ENCODE results near the gene XKR3. TPM values are rescaled to one million over a fixed set of nuclear protein-coding genes. Genes with fewer than 3 reads are reported as not detected.

Gene XKR3
- total and polyA plus RNA-seq, 11 donors: 0.16 TPM; not detected in 10

- H3K4me3 ChIP-seq: no peak overlapping the region
- H3K27me3 ChIP-seq: no peaks in the 10 kb centered on the region
- DNase-seq (no peak), ATAC-seq (no peak)
- H3K9me3 ChIP-seq: no peaks in the 10 kb centered on the region
- TF ChIP-seq POLR2A (IDR thresholded peaks at IDR 0.05) (no peak), CTCF (IDR thresholded peaks at IDR 0.05) (no peak)
- intact Hi-C loops (cut with DNase I): loop anchor here in 1 of 10 donors (10.0 kb wide), 1 partner anchor 122 kb away; no protein-coding TSS in a partner anchor
- WGBS, 4 donors: 81 to 86% (median 84%) methylated on average over 5 of the region's 5 CpGs
- no peaks in the 10 kb centered on the region for H3K36me3 ChIP-seq
- no peak overlapping the region for H3K27ac ChIP-seq
- H3K4me1 ChIP-seq: no peaks in the 10 kb centered on the region
Measured at GRCh38 chr22:16806401-16806800, 18.8 kb downstream of the XKR3 start.

- ATAC-seq (no peak), DNase-seq (no peak)
- H3K36me3 ChIP-seq: no peaks in the 10 kb centered on the region
- no peak overlapping the region for H3K4me3 ChIP-seq
- WGBS, 4 donors: 48 to 67% (median 51%) methylated on average over 2 of the region's 2 CpGs
- intact Hi-C loops (cut with DNase I): loop anchor here in 1 of 10 donors (10.0 kb wide), 1 partner anchor 120 kb away; no protein-coding TSS in a partner anchor
- TF ChIP-seq CTCF (IDR thresholded peaks at IDR 0.05) (no peak), POLR2A (IDR thresholded peaks at IDR 0.05) (no peak)
- no peaks in the 10 kb centered on the region for H3K27me3 ChIP-seq
- no peaks in the 10 kb centered on the region for H3K4me1 ChIP-seq
- no peak overlapping the region for H3K27ac ChIP-seq
- H3K9me3 ChIP-seq: no peaks in the 10 kb centered on the region
Measured at GRCh38 chr22:16804882-16805281, 20.3 kb downstream of the XKR3 start.

GRCh38 chr22:16803255-16803917 lies 21.8 kb downstream of the XKR3 start:
- 71 to 80% (median 78%) methylated on average over 4 of the region's 4 CpGs for WGBS, 4 donors
- no peak overlapping the region for H3K27ac ChIP-seq
- intact Hi-C loops (cut with DNase I): loop anchor here in 1 of 10 donors (10.0 kb wide), 1 partner anchor 119 kb away; no protein-coding TSS in a partner anchor
- no peaks in the 10 kb centered on the region for H3K36me3 ChIP-seq
- H3K27me3 ChIP-seq: no peaks in the 10 kb centered on the region
- no peaks in the 10 kb centered on the region for H3K9me3 ChIP-seq
- ATAC-seq (no peak), DNase-seq (no peak)
- H3K4me1 ChIP-seq: no peaks in the 10 kb centered on the region
- TF ChIP-seq CTCF (IDR thresholded peaks at IDR 0.05) (no peak), POLR2A (IDR thresholded peaks at IDR 0.05) (no peak)
- no peak overlapping the region for H3K4me3 ChIP-seq

DNA sequence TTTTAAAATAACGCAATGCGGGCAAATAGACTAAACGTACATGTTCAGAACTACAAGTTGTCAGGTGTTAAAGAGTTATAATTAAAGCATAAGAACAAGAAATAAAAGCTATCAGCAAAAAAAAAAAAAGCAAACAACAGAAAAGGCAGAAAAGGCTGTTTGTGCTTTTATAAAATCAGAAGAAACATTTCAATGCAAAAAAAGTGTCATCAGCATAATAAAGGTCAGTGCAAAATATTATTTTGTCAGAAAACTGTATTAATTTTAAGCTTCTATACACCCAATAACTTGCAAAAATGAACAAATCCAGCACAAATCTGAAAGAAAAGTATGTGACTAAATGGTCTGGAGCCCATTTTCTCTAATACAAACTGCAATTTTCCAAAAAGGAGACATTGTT lies 23.6 kb downstream of the XKR3 start:
- no peak for DNase-seq
- intact Hi-C loops (cut with DNase I): loop anchor here in 1 of 10 donors (10.0 kb wide), 1 partner anchor 117 kb away; no protein-coding TSS in a partner anchor
- H3K4me1 ChIP-seq: no peaks in the 10 kb centered on the region
- no peak overlapping the region for H3K27ac ChIP-seq
- no peaks in the 10 kb centered on the region for H3K9me3 ChIP-seq
- 85 to 93% (median 89%) methylated on average over 3 of the region's 3 CpGs for WGBS, 4 donors
- TF ChIP-seq POLR2A (IDR thresholded peaks at IDR 0.05) (no peak), CTCF (IDR thresholded peaks at IDR 0.05) (no peak)
- ATAC-seq: no peak
- H3K36me3 ChIP-seq: no peaks in the 10 kb centered on the region
- H3K4me3 ChIP-seq: no peak overlapping the region
- no peaks in the 10 kb centered on the region for H3K27me3 ChIP-seq

Measured in heart left ventricle (tissue), 16 donors.